ENCODE measurements around the gene TTLL4. TPM values are rescaled to one million over a fixed set of nuclear protein-coding genes. Genes with fewer than 3 reads are reported as not detected.
"Not testable (repeated sequence)": the region's sequence is repeated elsewhere in the genome, so short reads cannot be mapped to it uniquely, and the experiment has no call there.

TTLL4 gene
- polyA plus RNA-seq, 4 donors, result 29.6 to 32.7 (median 30.7) TPM

DNA sequence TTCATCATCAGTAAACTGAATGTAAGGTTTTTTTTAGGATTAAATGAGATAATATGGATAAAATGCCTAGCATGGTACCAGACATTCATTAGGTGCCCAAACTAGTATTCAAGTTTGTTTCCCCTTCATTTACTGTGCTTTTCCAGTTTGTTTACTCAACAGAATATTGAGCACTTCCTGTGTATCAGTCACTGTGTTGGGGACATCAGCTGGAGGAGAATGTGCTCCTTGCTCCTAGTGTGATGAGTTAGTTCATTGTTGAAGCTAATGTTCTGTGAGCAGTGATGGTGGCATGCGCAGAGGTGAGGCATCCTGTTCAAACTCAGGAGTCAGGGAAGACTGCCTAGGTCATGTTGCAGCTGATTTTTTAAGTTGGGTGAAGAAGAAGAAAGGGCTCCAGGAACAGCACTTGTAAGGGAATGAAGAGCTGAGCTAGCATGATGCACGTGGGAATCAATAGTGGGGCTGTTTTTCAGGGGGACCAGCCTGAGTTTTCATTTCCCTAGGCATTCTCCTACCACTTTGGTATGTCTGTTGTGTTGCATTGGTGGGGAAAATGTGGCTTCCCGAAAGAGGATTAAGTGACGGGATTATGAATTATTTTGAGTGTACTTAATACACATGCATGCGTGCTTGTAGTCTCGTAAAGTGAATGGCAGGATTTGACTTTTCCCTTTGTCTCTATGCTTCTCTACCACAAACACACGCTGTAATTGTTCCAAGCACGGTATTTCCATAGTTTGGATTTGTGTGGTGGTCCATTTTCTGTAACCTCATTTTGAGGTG lies 23.7 kb downstream of the TTLL4 start:
- no peak for DNase-seq (ENCODE audit: low read depth in 4 of 4, low spot score in 3 of 4)

DNA sequence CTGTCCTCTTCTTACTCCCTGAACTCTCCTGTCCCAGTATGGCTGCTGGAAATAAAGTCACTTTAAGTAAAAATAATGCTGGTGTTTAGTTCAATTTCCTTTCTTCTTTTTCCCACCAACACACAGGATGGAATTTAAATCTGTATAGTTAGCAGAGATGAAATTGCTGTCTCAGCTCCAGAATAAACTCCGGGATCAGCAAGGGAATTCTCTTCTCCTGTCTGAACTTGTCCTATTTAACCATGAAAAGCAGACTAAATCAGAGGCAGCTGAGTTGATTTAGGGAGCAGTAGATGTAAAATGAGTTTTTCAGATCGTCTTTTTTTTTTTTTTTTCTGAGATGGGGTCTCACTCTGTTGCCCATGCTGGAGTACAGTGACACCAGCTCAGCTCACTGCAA lies 25.9 kb downstream of the TTLL4 start:
- DNase-seq (ENCODE audit: low read depth in 4 of 4, low spot score in 3 of 4), result no peak

DNA sequence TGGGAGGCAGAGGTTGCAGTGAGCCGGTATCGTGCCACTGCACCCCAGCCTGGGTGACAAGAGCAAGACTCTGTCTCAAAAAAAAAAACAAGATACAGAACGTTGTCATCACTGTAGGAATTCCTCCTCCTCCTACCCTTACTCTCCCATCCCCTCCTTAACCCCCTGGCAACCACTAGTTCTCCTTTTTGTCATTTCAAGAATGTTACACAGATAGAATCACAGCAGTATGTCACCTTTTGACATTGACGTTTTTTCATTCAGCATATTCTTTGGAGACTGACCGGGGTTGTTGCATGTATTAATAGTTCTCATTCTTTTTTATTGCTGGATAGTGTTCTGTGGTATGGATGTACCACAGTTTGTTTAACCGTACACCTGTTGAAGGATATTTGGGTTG lies 32.4 kb downstream of the TTLL4 start:
- no peak for DNase-seq (ENCODE audit: low read depth in 4 of 4, low spot score in 3 of 4)

DNA sequence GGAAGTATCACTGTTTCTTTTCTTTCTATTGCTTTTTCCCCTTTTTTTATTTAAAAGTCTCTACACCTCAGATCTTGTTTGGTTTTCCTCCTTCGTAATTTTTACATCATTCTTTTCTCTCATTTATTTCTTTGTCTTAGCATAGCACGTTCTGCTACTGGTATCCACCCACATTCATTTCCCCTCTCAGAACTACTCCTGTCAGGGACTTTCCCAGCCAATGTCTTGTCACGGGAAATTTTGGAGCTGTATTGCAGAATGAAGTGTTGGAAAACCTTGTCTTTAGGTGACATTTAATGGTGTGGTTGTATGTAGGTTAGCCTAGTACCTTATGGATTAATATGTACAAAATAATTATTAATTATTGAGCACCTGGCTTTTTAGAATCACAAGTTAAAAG lies 34.0 kb downstream of the TTLL4 start:
- DNase-seq (ENCODE audit: low read depth in 4 of 4, low spot score in 3 of 4), result no peak

DNA sequence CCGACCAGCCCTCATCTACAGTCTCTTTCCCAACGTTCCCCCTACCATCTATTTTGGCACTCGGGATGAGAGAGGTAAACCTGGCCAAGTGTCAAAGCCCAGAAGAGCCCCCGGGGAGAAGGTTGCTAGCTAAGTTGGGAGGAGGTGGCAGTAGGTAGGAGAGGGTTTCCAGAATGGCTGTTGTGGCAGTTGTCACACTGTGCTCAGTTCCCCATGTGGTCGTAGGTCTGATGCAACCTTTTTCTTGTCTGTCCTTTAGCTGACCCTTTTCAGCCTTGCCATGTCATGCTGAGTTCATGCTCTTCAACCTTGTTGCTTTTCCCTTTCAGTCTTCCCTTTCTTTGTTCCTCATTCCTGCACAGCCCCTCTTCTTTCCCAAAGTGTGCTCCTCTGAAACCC lies 34.5 kb downstream of the TTLL4 start:
- no peak for DNase-seq (ENCODE audit: low read depth in 4 of 4, low spot score in 3 of 4)

DNA sequence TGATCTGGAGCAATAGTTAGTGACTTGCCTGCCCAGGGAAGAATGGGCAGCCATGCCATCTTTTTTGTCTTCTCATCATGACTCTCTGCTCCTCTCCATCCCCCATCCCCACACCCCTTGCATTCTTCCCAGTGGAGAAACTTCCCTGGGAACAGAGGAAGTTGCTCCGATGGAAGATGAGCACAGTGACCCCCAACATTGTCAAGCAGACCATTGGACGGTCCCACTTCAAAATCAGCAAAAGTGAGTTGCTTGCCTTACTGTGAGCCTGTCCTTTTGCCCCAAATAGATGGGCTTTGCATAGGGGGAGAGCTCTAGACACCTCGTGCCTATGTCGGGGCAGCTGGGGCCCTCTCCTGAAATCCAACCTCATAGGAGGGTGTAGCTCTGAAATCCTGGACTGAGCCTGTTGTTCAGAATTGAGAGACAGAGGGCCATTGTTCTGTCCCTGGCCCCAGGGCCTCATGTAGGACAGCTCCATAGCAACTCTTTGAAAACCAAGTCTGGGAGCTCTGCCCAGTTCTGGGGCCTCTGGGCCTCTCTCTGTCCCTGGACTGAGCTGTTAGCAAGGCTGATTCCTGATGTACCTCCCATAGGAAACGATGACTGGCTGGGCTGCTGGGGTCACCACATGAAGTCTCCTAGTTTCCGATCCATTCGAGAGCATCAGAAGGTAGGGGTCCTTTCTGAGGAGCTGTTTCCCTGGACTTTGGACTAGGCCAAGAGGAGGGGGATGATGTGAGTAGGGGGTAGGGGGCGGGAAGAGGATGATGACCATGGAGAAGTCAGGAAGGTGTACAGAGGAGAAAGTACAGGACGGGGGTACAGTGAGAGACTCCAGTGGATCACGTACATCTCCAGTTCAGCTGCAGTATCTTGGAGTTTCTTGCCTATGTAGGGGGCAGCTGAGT lies 35.2 kb downstream of the TTLL4 start:
- no peak for DNase-seq (ENCODE audit: low read depth in 4 of 4, low spot score in 3 of 4)

DNA sequence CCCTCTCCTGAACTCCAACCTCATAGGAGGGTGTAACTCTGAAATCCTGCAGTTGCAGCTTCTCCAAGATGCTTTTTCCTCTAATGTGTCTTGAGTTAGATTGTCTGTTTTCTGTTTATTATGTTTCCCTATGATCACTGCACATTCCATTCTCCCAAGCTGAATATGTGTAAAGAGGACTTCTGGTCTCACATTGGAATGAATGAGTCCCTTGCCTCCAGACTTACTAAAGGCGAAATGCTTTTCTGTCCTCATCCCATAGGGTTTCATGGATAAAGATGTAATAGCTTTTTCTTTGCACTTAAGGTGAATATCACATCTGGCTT lies 35.8 kb downstream of the TTLL4 start:
- DNase-seq (ENCODE audit: low read depth in 4 of 4, low spot score in 3 of 4), result no peak

DNA sequence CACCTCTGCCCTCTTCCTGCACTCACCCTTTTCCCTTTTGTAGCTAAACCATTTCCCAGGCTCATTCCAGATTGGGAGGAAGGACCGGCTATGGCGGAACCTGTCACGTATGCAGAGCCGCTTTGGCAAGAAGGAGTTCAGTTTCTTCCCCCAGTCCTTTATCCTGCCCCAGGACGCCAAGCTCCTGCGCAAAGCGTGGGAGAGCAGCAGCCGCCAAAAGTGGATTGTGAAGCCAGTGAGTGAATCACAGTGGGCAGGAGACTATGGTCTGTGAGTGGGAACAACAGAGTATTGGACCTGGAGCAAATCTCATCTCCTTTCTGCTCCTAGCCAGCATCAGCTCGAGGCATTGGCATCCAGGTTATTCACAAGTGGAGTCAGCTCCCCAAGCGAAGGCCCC lies 36.3 kb downstream of the TTLL4 start:
- no peak for DNase-seq (ENCODE audit: low read depth in 4 of 4, low spot score in 3 of 4)

DNA sequence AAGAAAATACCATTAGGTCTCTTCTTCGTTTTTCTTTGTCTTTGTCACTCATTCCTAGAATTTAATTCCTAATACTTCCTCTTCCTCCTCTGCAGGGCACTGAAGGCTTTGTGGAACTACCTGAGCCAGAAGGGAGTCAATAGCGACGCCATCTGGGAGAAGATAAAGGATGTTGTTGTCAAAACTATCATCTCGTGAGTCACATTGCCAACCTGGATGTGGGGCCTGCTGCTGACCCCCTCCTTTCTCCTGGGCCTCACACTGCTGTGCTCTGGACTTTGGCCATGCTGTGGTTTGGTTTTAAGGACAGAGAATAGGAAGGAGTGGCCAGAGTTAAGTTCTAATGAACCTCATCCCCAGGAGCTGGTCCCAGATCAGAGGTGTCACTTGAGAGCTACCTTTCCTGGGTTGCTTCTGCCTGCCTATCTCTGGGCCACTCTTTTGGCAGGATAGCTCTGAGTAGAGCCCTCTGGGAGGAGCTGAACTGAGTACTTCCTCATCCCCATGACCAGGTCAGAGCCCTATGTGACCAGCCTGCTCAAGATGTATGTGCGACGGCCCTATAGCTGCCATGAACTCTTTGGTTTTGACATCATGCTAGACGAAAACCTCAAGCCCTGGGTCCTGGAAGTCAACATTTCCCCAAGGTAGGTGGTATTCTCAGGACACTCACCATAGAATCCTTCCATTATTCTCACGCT lies 38.3 kb downstream of the TTLL4 start:
- no peak for DNase-seq (ENCODE audit: low read depth in 4 of 4, low spot score in 3 of 4)

DNA sequence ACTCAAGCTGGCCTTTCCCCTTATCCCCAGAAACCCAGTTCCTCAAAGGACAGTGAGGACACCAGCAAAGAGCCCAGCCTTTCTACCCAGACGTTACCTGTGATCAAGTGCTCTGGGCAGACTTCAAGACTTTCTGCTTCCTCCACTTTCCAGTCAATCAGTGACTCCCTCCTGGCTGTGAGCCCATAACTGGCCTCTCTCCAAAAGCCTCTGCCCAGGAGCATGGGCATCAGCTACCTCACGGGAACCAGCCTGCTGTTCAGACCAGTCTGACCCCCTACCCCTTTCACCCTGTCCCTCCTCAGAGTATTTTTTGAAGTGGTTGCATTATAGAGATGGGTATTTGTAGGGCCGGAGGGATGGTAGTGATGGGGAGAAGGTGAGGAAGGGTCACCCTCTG lies 43.6 kb downstream of the TTLL4 start:
- no peak for DNase-seq (ENCODE audit: low read depth in 4 of 4, low spot score in 3 of 4)

DNA sequence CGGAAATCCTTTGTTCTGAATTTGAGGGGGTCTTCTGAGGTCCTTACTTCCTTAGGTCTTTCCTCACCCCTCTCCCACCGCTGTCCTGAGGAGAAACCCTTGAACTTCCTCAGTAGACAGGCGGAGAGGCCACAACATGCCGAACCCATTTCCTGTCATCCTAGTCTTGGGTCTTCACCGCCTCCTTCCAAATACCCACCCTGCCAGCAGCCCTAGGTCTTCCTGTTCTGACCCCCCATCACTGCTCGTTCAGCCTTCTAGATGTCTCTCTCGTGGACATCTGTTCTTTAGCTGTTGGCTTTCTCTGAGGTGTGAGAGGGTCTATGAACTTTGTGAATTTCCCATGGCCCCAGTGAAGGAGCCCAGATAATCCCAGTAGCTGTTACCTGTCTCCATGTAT lies 44.1 kb downstream of the TTLL4 start:
- DNase-seq (ENCODE audit: low read depth in 4 of 4, low spot score in 3 of 4), result no peak

DNA sequence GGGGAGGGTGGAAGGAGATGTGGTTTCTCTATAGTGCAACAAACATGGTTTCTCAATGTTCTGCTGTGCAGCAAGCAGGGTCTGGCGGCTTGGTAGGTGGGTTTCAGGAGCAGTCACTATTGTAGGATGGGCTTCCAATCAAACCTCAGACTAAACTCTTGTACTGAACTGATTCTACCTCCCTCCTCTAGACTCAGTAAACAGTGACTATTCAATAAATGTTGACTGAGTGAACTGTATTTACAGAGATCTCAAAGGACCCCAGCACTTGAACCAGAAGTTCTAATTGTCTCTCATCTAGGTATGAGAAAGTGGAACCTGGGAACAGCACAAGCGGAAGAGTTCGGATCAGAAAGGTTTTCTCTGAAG lies 44.5 kb downstream of the TTLL4 start:
- DNase-seq (ENCODE audit: low read depth in 4 of 4, low spot score in 3 of 4), result no peak

DNA sequence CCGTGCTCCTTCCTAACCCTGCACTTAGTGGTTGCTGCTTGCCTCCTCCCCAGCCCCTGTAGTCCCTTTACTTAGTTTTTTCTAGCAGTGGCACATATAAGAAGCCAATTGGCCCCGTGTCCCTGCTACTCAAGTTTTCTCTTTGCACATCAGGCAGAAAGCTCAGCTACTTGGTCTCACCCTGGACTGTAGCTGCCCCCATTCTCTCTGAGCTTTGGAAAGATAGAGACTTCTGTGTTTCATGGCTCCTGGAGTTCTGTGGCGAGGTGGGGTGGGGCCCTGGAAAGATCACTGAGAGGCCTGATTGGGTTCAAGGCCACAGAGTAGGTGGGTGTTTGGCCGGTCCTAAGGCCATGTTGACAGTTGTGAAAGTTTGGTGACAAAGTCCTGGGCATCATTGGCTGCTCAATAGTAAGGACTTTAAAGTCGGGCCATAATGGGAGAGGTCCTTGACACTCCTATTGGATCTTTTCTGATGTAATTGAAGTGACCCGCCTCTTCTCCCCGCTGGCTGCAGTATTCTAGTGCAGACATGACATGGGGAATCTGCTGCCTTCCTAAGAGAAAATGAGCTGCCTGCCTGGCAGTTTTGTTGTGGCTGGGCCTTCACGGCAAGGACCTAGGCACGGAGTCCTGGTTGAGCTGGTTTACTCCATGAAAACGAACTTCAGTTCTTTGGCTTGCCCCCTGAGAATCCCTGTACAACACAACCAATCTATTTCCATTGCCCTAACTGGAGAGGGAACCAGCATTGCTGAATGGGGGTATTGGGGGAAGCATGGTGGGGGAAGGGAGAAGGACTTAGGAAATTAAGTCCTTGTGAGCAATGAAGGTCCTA lies 45.2 kb downstream of the TTLL4 start:
- no peak for DNase-seq (ENCODE audit: low read depth in 4 of 4, low spot score in 3 of 4)

DNA sequence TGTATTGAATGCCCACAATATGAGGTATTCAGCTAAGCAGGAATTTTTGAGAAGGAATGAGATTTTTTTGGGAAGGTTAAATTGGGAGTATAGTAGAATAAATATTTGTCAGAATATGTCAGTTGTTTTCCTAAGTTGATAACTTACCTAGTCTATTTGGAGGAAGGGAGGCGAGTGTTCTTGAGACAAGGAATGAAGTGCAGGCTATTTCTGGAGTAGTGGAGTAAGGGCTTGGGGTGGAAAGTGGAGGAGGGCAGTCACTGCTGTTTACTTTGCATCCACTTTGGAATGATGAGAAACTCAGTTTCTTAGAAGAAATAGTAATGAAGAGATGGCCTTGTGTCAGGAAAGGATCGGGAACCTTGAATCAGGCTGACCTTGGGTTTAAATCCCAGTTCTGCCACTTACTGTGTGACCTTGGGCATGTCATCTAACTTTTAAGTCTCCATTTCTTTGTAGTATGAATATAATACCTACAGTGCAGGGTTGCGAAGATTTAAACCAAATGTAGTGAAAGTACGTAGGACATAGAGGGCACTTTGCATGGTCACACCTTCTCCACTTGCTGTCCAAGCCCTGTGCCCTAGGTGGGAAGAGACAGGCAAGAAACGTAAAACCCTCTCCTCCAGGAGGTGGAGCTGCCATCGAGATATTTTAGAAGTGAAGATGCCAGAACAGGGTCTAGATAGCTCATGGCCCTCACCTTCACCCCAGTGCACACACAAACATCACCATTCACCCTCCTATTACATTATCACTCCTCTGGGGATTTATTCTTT lies 46.2 kb downstream of the TTLL4 start:
- DNase-seq (ENCODE audit: low read depth in 4 of 4, low spot score in 3 of 4), result no peak

DNA sequence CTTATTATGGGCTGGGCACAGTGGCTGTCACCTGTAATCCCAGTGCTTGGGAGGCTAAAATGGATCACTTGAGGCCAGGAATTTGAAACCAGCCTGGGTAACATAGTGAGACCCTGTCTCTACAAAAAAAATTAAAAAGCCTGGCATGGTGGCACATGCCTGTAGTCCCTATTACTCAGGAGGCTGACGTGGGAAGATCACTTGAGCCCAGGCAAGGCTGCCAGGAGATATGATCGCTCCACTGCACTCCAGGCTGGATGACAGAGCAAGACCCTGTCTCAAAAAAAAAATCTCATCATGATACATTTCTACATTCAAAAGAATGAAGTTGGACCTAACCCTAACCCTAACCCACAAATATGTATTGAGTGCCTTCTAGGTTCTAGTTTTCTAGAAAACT lies 51.2 kb downstream of the TTLL4 start:
- no peak for DNase-seq (ENCODE audit: low read depth in 4 of 4, low spot score in 3 of 4)

DNA sequence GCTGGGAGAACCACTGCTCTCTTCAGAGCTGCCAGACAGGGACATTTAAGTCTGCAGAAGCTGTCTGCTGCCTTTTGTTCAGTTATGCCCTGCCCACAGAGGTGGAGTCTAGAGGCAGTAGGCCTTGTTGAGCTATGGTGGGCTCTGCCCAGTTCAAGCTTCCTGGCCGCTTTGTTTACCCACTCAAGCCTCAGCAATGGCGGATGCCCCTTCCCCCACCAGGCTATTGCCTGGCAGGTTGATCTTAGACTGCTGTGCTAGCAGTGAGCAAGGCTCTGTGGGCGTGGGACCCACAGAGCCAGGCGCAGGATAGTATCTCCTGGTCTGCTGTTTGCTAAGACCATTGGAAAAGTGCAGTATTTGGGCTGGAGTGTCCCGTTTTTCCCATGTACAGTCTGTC lies 62.1 kb downstream of the TTLL4 start:
- not testable (repeated sequence) for DNase-seq (ENCODE audit: low read depth in 4 of 4, low spot score in 3 of 4)

DNA sequence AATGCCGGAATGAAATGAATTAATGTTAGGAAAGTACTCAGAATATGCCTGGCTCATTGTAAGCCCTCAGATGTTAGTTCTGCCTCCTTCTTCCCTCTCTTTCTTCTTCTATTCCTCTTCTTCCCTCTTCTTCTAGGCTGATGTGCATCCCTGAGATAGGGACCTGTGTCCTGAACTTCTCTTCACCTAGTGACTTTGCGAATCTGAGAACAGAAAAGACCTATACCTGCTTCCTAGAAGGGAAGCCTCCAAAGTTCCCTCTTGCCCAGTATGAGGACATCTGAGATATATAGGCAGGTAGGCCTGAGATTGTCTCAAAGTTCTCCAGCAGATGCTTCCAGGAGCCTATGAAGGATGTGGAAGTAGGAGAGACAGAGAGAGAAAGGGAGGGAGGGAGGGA lies 63.2 kb downstream of the TTLL4 start:
- no peak for DNase-seq (ENCODE audit: low read depth in 4 of 4, low spot score in 3 of 4)

DNA sequence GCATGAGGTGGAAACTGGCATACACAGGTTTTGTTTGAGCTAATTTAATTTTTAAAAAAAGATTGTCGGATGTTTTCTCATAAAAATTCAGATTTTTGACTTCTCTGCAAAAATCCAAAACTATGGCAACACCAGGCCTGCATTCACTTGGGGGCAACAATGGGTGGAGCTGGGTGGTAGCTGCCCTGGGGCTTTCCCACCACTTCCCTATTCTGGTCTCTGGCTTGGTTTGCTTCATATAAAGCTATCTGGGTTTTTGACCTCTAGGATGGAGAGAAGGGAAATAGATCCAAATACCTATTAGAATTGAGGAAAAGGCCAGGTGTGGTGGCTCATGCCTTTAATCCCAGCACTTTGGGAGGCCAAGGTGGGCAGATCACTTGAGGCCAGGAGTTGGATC lies 65.9 kb downstream of the TTLL4 start:
- DNase-seq (ENCODE audit: low read depth in 4 of 4, low spot score in 3 of 4), result no peak

DNA sequence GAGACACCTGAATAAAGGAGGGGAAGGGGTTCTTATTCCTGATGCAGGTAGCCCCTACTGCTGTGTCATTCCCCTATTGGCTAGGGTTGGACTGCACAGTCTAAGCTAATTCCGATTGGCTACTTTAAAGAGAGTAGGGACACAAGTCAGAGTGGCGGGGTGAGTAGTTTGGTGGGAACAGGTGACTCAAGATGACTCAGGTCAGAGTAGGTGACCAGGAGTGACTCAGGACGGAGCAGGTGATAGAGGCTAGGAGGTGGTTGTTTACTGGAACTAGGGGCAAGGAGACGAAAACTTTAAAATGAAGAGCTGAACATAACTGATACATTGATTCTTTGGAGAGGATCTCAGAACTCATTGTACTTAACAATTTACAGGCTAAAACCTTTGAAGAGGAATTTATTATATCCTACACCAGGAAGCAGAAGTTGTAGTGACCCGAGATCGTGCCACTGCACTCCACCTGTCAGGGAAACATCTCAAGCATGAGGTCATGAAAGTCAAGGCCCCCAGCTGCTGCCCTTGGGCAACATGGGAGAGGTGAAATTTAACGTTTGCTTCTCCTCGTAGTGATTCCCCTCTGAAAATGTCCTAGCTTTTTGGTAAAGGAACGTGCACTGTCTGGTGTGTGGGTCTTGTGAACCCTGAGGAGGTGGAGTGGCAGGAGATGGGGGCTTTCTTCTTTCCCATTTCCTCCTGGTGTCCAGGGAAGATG lies 66.8 kb downstream of the TTLL4 start:
- DNase-seq (ENCODE audit: low read depth in 4 of 4, low spot score in 3 of 4), result no peak
